SU-DHL-6 (cell line): ENCODE data around the gene SAMD14.

ENCODE experiments used
- H2AFZ ChIP-seq: fragments of 200-600 bp; sonication (generic); 2 replicates; pipeline ENCODE4 v1.6.1; 2014; ENCODE audit warnings: low read depth, mild to moderate bottlenecking, moderate library complexity, mixed read lengths, antibody characterized with exemption, low read length; ENCODE audit not compliant: severe bottlenecking
- H3F3A ChIP-seq: fragments of 200-600 bp; shearing (Covaris generic); 2 replicates; pipeline ENCODE4 v1.6.0; 2016; ENCODE audit warnings: antibody characterized with exemption, mild to moderate bottlenecking; ENCODE audit not compliant: insufficient read depth
- H3K27ac ChIP-seq: fragments of 200-600 bp; sonication (generic); 2 replicates; pipeline ENCODE4 v1.5.1; 2016; ENCODE audit warnings: low read depth, mild to moderate bottlenecking, low read length, moderate library complexity, mixed read lengths
- H3K27me3 ChIP-seq: fragments of 200-600 bp; sonication (generic), shearing (Covaris generic); 2 replicates; pipeline ENCODE4 v1.6.0; 2014; ENCODE audit warnings: mild to moderate bottlenecking, low read length
- H3K36me3 ChIP-seq: fragments of 200-600 bp; sonication (generic); 2 replicates; pipeline ENCODE4 v1.6.1; 2014; ENCODE audit warnings: mild to moderate bottlenecking, low read length, mixed read lengths
- H3K4me2 ChIP-seq: fragments of 300-600, 200-600 bp; shearing (Covaris generic), sonication (generic); 2 replicates; pipeline ENCODE4 v1.6.0; 2014; ENCODE audit warnings: low read length, low read depth, mild to moderate bottlenecking; ENCODE audit not compliant: poor library complexity, severe bottlenecking
- H3K4me3 ChIP-seq: fragments of 200-600 bp; sonication (generic); 2 replicates; pipeline ENCODE4 v1.5.1; 2014; ENCODE audit warnings: antibody characterized with exemption, low read length, mild to moderate bottlenecking, mixed read lengths; ENCODE audit not compliant: insufficient read depth, poor library complexity, severe bottlenecking
- H3K79me2 ChIP-seq: fragments of 200-600 bp; sonication (generic); 2 replicates; pipeline ENCODE4 v1.6.1; 2014; ENCODE audit warnings: mild to moderate bottlenecking, low read length, moderate library complexity; ENCODE audit not compliant: insufficient read depth
- H3K9ac ChIP-seq: fragments of 200-600 bp; sonication (generic); 2 replicates; pipeline ENCODE4 v1.7.0; 2014; ENCODE audit warnings: mild to moderate bottlenecking, low read length
- H3K9me2 ChIP-seq: fragments of 200-600 bp; sonication (generic); replicated peaks from 2 replicates; pipeline ENCODE4 v1.6.1; 2014; ENCODE audit warnings: low read length; ENCODE audit not compliant: insufficient read depth
- H3K9me3 ChIP-seq: fragments of 200-600 bp; sonication (generic); 2 replicates; pipeline ENCODE4 v1.6.1; 2014; ENCODE audit warnings: low read length, mixed read lengths; ENCODE audit not compliant: insufficient read depth
- H4K20me1 ChIP-seq: fragments of 200-600 bp; sonication (generic); 2 replicates; pipeline ENCODE4 v1.6.1; 2014; ENCODE audit warnings: low read depth, mild to moderate bottlenecking, antibody characterized with exemption, low read length, moderate library complexity, mixed read lengths
- EZH2phosphoT487 ChIP-seq: fragments of 200-600 bp; sonication (generic), shearing (Covaris generic); conservative IDR thresholded peaks from 2 replicates; pipeline ENCODE4 v1.6.1; 2018; ENCODE audit warnings: mild to moderate bottlenecking, antibody characterized with exemption, low read length, moderate library complexity, mixed read lengths
- TF ChIP-seq, protein P1 (sequence below): fragments of 200-600 bp; sonication (generic); IDR thresholded peaks from one replicate; pipeline ENCODE4 v1.5.1; 2017; ENCODE audit warnings: antibody characterized with exemption, mild to moderate bottlenecking, low read length, moderate library complexity; ENCODE audit not compliant: insufficient read depth, poor library complexity, severe bottlenecking

The SAMD14 gene

DNA sequence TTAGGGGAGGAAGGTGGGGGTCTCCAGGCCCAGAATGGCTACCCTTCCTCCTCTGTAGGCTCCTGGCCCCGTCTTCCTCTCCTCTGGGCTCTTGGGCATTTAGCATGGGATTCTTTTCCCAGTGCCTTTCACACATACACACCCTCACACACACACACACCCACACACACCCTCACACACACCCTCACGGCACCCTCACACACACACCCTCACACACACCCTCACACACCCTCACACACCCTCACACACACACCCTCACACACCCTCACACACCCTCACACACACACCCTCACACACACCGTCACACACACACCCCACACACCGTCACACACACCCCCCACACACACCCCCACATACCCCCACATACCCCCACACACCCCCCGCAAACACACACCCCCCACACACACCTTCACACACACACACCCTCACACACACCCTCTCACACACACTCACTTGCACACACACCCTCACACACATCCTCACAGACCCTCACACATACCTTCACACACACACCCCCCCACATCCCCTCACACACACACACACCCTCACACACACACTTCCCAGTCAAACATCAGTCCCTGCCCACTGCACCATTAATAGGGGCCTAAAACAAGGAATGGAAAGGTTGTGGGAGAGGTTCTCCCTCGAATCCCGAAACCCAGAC is 36.7 kb upstream of the SAMD14 start:
- H3K9me3 ChIP-seq = no peaks in the 10 kb centered on the region
- H3K27me3 ChIP-seq = no peaks in the 10 kb centered on the region
- H3K4me2 ChIP-seq = no peak overlapping the region
- H3F3A ChIP-seq = no peaks in the 10 kb centered on the region
- H3K9ac ChIP-seq = no peak overlapping the region
- H2AFZ ChIP-seq = no peak overlapping the region
- no peaks in the 10 kb centered on the region for H3K36me3 ChIP-seq
- no peak overlapping the region for H3K4me3 ChIP-seq
- H3K79me2 ChIP-seq = no peaks in the 10 kb centered on the region
- H3K9me2 ChIP-seq = no peaks in the 10 kb centered on the region
- no peak overlapping the region for H3K27ac ChIP-seq
- no peaks in the 10 kb centered on the region for H4K20me1 ChIP-seq
- TF ChIP-seq, protein P1, sequence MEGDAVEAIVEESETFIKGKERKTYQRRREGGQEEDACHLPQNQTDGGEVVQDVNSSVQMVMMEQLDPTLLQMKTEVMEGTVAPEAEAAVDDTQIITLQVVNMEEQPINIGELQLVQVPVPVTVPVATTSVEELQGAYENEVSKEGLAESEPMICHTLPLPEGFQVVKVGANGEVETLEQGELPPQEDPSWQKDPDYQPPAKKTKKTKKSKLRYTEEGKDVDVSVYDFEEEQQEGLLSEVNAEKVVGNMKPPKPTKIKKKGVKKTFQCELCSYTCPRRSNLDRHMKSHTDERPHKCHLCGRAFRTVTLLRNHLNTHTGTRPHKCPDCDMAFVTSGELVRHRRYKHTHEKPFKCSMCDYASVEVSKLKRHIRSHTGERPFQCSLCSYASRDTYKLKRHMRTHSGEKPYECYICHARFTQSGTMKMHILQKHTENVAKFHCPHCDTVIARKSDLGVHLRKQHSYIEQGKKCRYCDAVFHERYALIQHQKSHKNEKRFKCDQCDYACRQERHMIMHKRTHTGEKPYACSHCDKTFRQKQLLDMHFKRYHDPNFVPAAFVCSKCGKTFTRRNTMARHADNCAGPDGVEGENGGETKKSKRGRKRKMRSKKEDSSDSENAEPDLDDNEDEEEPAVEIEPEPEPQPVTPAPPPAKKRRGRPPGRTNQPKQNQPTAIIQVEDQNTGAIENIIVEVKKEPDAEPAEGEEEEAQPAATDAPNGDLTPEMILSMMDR = no peak
- no peak for TF ChIP-seq EZH2phosphoT487

DNA sequence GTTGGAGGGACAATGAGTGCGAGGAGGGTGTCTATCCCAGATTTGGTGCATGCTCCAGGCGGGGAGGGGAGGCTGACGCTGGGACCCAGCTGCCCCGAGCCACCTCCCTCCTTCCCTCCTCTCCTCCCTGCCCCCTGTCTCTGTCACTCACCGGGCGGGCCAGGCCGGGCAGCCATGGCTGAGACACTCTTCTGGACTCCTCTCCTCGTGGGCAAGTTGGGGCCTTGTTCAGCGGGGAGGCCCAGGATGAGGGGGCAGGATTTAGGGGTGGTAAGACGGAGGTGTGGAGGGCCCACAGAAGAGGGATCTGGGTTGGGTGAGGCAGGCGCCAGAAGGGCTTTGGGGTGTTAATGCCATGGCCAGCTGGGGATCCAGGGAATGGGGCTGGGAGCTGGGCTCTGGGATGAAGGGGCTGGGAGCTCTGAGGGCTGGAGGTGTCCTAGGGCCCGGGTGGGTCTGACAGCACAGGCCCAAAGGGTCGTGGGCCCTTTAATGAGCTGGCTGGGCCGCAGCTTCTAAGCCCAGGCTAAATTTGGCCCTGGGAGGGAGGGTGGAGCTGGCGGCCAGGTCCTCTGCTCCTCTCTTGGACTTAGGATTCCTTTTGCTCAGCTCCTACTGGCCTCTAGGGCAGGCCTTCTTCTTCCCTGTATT is 36.0 kb upstream of the SAMD14 start, which contains the start of gene SGCA:
SGCA (plus strand) TSS at position 139 of the 651 bp plus-strand sequence; CDS start at position 175, 36 bp downstream.
- Histone ChIP-seq H3K9me3 (no peaks in the 10 kb centered on the region), H3K4me3 (no peak within 1 kb of the TSS), H3K4me2 (no peak within 1 kb of the TSS), H2AFZ (no peak within 1 kb of the TSS), H3K27ac (no peak within 1 kb of the TSS), H3K9me2 (no peaks in the 10 kb centered on the region), H4K20me1 (no peaks in the 10 kb centered on the region), H3K9ac (no peak within 1 kb of the TSS), H3K79me2 (no peaks in the 10 kb centered on the region), H3F3A (no peaks in the 10 kb centered on the region), H3K36me3 (no peaks in the 10 kb centered on the region), H3K27me3 (no peaks in the 10 kb centered on the region)
- TF ChIP-seq, protein P1 = no peak
- TF ChIP-seq EZH2phosphoT487 = no peak

DNA sequence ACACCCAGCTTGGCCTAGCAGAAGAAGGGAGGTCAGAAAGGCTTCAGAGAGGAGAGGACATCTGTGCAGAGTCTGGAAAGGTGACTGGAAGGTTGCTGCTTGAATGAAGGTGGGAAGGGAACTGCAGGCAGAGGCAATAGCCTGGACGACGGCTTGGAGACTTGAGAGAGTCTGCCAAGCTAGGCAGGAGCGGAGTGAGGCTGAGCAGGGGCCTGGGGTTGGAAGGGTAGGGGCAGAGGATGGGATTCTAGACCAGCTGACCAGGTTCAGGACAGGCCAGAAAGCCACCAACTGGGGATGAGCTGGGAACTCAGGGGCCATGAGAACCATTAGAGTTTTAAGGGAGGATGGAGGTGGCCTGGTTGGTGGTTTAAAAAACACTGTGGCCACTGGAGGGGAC is 35.5 kb upstream of the SAMD14 start:
- Histone ChIP-seq H3K9ac (no peak overlapping the region), H3K9me3 (no peaks in the 10 kb centered on the region), H4K20me1 (no peaks in the 10 kb centered on the region), H2AFZ (no peak overlapping the region), H3K27ac (no peak overlapping the region), H3K9me2 (no peaks in the 10 kb centered on the region), H3K27me3 (no peaks in the 10 kb centered on the region), H3K4me3 (no peak overlapping the region), H3K79me2 (no peaks in the 10 kb centered on the region), H3K4me2 (no peak overlapping the region), H3F3A (no peaks in the 10 kb centered on the region), H3K36me3 (no peaks in the 10 kb centered on the region)
- TF ChIP-seq EZH2phosphoT487 = no peak
- TF ChIP-seq, protein P1 = no peak
